HepG2 (cell line): ENCODE data around the gene ATP5MK. TPM values are rescaled to one million over a fixed set of nuclear protein-coding genes. Genes with fewer than 3 reads are reported as not detected.
A peak's percentile ranks its signal among the peaks of the same experiment; 100 is the strongest.

ENCODE experiments used
- AKAP8 ChIP-seq: sonication (generic); formaldehyde crosslinking; IDR thresholded peaks from 2 replicates; pipeline ENCODE4 v1.5.1; 2020; ENCODE audit warnings: mild to moderate bottlenecking, missing genetic modification reagents
- ATF1 ChIP-seq: IDR thresholded peaks from 2 replicates; pipeline ENCODE4 v1.6.1; 2016; ENCODE audit warnings: mild to moderate bottlenecking, control low read depth
- NFE2L1 ChIP-seq: sonication (generic); formaldehyde crosslinking; IDR thresholded peaks from 2 replicates; pipeline ENCODE4 v1.4.0; 2020; ENCODE audit warnings: missing genetic modification reagents, mild to moderate bottlenecking, borderline replicate concordance
- ZNF17 ChIP-seq: sonication (generic); formaldehyde crosslinking; IDR thresholded peaks from 2 replicates; pipeline ENCODE4 v1.5.0; 2020; ENCODE audit warnings: mild to moderate bottlenecking, missing genetic modification reagents
- ZNF205 ChIP-seq: IDR thresholded peaks from 2 replicates; pipeline ENCODE4 v1.6.1; 2018; ENCODE audit warnings: missing biosample characterization, missing genetic modification reagents
- ZNF331 ChIP-seq: sonication (generic); formaldehyde crosslinking; IDR thresholded peaks from 2 replicates; pipeline ENCODE4 v1.4.0; 2020; ENCODE audit warnings: missing genetic modification reagents
- ZNF33A ChIP-seq: sonication (generic); formaldehyde crosslinking; IDR thresholded peaks from 2 replicates; pipeline ENCODE4 v1.5.1; 2020; ENCODE audit warnings: missing genetic modification reagents, mild to moderate bottlenecking, moderate library complexity, borderline replicate concordance
- ZNF547 ChIP-seq: sonication (generic); formaldehyde crosslinking; IDR thresholded peaks from 2 replicates; pipeline ENCODE4 v1.5.1; 2020; ENCODE audit warnings: mild to moderate bottlenecking, missing genetic modification reagents
- ZNF552 ChIP-seq: sonication (generic); formaldehyde crosslinking; IDR thresholded peaks from 2 replicates; pipeline ENCODE4 v1.9.0; 2022; ENCODE audit warnings: missing genetic modification reagents, mild to moderate bottlenecking, borderline replicate concordance
- ZNF562 ChIP-seq: sonication (generic); formaldehyde crosslinking; IDR thresholded peaks from 2 replicates; pipeline ENCODE4 v1.8.0; 2022; ENCODE audit warnings: missing genetic modification reagents, borderline replicate concordance
- ZNF660 ChIP-seq: sonication (generic); formaldehyde crosslinking; IDR thresholded peaks from 2 replicates; pipeline ENCODE4 v1.5.1; 2020; ENCODE audit warnings: mild to moderate bottlenecking, low read depth, missing genetic modification reagents, borderline replicate concordance
- ZNF7 ChIP-seq: IDR thresholded peaks from 2 replicates; pipeline ENCODE4 v1.6.1; 2016; ENCODE audit warnings: missing biosample characterization, missing genetic modification reagents
- ZNF850 ChIP-seq: sonication (generic); formaldehyde crosslinking; conservative IDR thresholded peaks from 2 replicates; pipeline ENCODE4 v1.9.0; 2021; ENCODE audit warnings: mild to moderate bottlenecking, missing genetic modification reagents
- ZSCAN20 ChIP-seq: sonication (generic); formaldehyde crosslinking; IDR thresholded peaks from 2 replicates; pipeline ENCODE4 v1.4.0; 2020; ENCODE audit warnings: missing genetic modification reagents, mild to moderate bottlenecking, borderline replicate concordance
- ZSCAN25 ChIP-seq: sonication (generic); formaldehyde crosslinking; IDR thresholded peaks from 2 replicates; pipeline ENCODE4 v1.8.0; 2022; ENCODE audit warnings: mild to moderate bottlenecking, missing genetic modification reagents
- polyA plus RNA-seq, 8 experiments: library from polyadenylated mRNA; depleted of rRNA in 3 of 8; stranded (reverse) in 7 of 8; unstranded in 1 of 8; fragments of >200 nt; fragmentation: Illumina TruSeq in 4 of 8; extraction: Trizol in 4 of 8; gene quantifications; 2 replicates each; pipeline versions ENCODE4 v1.2.1 to v1.2.3, GENCODE V29; 2011 to 2016; ENCODE audit warnings: low read depth in 4 of 8, missing spikeins in 1 of 8, mixed read lengths in 1 of 8; ENCODE audit not compliant: insufficient read depth in 1 of 8
- total RNA-seq, 5 experiments: library from RNA; depleted of rRNA; stranded (reverse); fragments of >200 nt; fragmentation: Illumina TruSeq; extraction: Trizol; gene quantifications; 2 replicates each; pipeline ENCODE4 v1.2.3, GENCODE V29; 2016; ENCODE audit warnings: low read depth in 1 of 5
- TF ChIP-seq, protein P1 (sequence below): sonication (generic); formaldehyde crosslinking; IDR thresholded peaks from 2 replicates; pipeline ENCODE4 v1.5.0; 2020; ENCODE audit warnings: mild to moderate bottlenecking, low read depth, missing genetic modification reagents, borderline replicate concordance
- TF ChIP-seq, protein P2 (sequence below): sonication (generic); formaldehyde crosslinking; IDR thresholded peaks from 2 replicates; pipeline ENCODE4 v1.4.0; 2020; ENCODE audit warnings: missing genetic modification reagents
- TF ChIP-seq, protein P3 (sequence below): sonication (generic); formaldehyde crosslinking; IDR thresholded peaks from 2 replicates; pipeline ENCODE4 v1.5.1; 2020; ENCODE audit warnings: mild to moderate bottlenecking, missing genetic modification reagents, borderline replicate concordance
- TF ChIP-seq, protein P4 (sequence below): fragments of 450-650 bp; IDR thresholded peaks from 2 replicates; pipeline ENCODE4 v1.6.1; 2017
- TF ChIP-seq, protein P5 (sequence below): sonication (generic); formaldehyde crosslinking; conservative IDR thresholded peaks from 2 replicates; pipeline ENCODE4 v1.4.0; 2020; ENCODE audit warnings: missing genetic modification reagents

Gene ATP5MK
- total and polyA plus RNA-seq, 2 of the 13 experiments (the other 11 are each of a cell fraction or from before 2014, with no cell fraction given): 312 to 517 TPM

DNA sequence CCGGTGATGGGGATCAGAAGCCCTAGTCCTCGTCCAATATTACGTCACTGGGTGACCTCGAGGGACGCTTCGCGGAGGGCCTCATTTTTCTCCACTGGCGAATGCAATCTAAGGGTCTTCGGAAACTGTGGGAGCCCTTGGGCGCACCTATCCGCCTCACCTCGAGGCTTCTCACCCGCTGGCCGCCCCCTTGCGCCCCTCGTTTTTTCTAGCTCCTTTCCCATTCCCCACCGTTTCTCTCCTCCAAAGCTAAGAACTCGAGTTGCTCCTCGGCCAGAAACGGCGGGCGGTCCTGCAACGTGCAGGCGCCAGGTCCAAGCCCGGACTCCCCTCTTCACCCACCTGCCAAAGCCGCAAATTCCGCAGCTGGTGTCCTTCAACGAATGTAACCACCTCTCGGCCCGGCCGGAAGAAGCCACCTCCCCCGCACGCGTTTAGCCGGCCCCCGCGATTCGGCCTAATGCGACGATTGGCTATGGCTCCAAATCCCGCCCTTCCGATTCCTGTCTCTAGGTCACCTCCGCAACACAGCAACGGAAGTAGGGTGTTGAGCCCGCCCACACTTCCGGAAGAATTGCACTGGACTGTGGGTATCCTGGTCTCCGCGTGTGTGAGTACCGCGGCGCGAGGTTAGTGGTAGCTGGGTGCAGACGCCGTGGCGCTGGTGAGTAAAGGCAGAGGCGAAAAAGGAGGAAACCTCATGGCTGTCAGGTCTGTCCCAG is at the start of gene ATP5MK, which contains the start of gene PDCD11 (continued):
- TF ChIP-seq, protein P1, sequence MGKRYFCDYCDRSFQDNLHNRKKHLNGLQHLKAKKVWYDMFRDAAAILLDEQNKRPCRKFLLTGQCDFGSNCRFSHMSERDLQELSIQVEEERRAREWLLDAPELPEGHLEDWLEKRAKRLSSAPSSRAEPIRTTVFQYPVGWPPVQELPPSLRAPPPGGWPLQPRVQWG (CRISPR knock-in tag): no peak
- TF ChIP-seq, protein P2, sequence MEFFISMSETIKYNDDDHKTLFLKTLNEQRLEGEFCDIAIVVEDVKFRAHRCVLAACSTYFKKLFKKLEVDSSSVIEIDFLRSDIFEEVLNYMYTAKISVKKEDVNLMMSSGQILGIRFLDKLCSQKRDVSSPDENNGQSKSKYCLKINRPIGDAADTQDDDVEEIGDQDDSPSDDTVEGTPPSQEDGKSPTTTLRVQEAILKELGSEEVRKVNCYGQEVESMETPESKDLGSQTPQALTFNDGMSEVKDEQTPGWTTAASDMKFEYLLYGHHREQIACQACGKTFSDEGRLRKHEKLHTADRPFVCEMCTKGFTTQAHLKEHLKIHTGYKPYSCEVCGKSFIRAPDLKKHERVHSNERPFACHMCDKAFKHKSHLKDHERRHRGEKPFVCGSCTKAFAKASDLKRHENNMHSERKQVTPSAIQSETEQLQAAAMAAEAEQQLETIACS (CRISPR knock-in tag): 0 out of 2 replicates have a peak, but pooled peaks have one; percentile 26
- TF ChIP-seq ZSCAN20 (CRISPR knock-in tag) (no peak), ZNF547 (CRISPR knock-in tag) (peak; percentile 73), ZNF331 (CRISPR knock-in tag) (peak; percentile 55; the same call in 1 of the 2 replicates), ZNF7 (CRISPR knock-in tag) (no peak), ZSCAN25 (peak; percentile 13; the same call in 1 of the 2 replicates), NFE2L1 (no peak), ATF1 (CRISPR knock-in tag) (peak; percentile 68), ZNF17 (no peak), AKAP8 (CRISPR knock-in tag) (no peak; the same call in 1 of the 2 replicates), ZNF562 (CRISPR knock-in tag) (0 out of 2 replicates have a peak, but pooled peaks have one; percentile 40), ZNF552 (CRISPR knock-in tag) (0 out of 2 replicates have a peak, but pooled peaks have one; percentile 28), ZNF660 (CRISPR knock-in tag) (no peak), ZNF33A (CRISPR knock-in tag) (no peak), ZNF850 (CRISPR knock-in tag) (no peak), ZNF205 (0 out of 2 replicates have a peak, but pooled peaks have one; percentile 30)
- TF ChIP-seq, protein P3, sequence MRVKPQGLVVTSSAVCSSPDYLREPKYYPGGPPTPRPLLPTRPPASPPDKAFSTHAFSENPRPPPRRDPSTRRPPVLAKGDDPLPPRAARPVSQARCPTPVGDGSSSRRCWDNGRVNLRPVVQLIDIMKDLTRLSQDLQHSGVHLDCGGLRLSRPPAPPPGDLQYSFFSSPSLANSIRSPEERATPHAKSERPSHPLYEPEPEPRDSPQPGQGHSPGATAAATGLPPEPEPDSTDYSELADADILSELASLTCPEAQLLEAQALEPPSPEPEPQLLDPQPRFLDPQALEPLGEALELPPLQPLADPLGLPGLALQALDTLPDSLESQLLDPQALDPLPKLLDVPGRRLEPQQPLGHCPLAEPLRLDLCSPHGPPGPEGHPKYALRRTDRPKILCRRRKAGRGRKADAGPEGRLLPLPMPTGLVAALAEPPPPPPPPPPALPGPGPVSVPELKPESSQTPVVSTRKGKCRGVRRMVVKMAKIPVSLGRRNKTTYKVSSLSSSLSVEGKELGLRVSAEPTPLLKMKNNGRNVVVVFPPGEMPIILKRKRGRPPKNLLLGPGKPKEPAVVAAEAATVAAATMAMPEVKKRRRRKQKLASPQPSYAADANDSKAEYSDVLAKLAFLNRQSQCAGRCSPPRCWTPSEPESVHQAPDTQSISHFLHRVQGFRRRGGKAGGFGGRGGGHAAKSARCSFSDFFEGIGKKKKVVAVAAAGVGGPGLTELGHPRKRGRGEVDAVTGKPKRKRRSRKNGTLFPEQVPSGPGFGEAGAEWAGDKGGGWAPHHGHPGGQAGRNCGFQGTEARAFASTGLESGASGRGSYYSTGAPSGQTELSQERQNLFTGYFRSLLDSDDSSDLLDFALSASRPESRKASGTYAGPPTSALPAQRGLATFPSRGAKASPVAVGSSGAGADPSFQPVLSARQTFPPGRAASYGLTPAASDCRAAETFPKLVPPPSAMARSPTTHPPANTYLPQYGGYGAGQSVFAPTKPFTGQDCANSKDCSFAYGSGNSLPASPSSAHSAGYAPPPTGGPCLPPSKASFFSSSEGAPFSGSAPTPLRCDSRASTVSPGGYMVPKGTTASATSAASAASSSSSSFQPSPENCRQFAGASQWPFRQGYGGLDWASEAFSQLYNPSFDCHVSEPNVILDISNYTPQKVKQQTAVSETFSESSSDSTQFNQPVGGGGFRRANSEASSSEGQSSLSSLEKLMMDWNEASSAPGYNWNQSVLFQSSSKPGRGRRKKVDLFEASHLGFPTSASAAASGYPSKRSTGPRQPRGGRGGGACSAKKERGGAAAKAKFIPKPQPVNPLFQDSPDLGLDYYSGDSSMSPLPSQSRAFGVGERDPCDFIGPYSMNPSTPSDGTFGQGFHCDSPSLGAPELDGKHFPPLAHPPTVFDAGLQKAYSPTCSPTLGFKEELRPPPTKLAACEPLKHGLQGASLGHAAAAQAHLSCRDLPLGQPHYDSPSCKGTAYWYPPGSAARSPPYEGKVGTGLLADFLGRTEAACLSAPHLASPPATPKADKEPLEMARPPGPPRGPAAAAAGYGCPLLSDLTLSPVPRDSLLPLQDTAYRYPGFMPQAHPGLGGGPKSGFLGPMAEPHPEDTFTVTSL (CRISPR knock-in tag): no peak
- TF ChIP-seq, protein P4, sequence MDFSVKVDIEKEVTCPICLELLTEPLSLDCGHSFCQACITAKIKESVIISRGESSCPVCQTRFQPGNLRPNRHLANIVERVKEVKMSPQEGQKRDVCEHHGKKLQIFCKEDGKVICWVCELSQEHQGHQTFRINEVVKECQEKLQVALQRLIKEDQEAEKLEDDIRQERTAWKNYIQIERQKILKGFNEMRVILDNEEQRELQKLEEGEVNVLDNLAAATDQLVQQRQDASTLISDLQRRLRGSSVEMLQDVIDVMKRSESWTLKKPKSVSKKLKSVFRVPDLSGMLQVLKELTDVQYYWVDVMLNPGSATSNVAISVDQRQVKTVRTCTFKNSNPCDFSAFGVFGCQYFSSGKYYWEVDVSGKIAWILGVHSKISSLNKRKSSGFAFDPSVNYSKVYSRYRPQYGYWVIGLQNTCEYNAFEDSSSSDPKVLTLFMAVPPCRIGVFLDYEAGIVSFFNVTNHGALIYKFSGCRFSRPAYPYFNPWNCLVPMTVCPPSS: no peak
- TF ChIP-seq, protein P5, sequence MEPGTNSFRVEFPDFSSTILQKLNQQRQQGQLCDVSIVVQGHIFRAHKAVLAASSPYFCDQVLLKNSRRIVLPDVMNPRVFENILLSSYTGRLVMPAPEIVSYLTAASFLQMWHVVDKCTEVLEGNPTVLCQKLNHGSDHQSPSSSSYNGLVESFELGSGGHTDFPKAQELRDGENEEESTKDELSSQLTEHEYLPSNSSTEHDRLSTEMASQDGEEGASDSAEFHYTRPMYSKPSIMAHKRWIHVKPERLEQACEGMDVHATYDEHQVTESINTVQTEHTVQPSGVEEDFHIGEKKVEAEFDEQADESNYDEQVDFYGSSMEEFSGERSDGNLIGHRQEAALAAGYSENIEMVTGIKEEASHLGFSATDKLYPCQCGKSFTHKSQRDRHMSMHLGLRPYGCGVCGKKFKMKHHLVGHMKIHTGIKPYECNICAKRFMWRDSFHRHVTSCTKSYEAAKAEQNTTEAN (CRISPR knock-in tag): peak; percentile 80
